ENCODE results near the gene MAT2B. TPM values are rescaled to one million over a fixed set of nuclear protein-coding genes. Genes with fewer than 3 reads are reported as not detected.

MAT2B gene
- total RNA-seq, 4 donors from 2014 or later, result 41.4 to 70.5 (median 54.8) TPM

GRCh38 chr5:163473635-163474243 lies 31.7 kb upstream of the MAT2B start:
- no peak for ATAC-seq
- no peaks in the 10 kb centered on the region for H3K36me3 ChIP-seq
- no peak overlapping the region for H3K4me3 ChIP-seq
- H3K4me1 ChIP-seq, result no peaks in the 10 kb centered on the region
- no peaks in the 10 kb centered on the region for H3K9me3 ChIP-seq
- TF ChIP-seq POLR2AphosphoS5 (IDR thresholded peaks at IDR 0.05), result no peak
- TF ChIP-seq, protein P1, sequence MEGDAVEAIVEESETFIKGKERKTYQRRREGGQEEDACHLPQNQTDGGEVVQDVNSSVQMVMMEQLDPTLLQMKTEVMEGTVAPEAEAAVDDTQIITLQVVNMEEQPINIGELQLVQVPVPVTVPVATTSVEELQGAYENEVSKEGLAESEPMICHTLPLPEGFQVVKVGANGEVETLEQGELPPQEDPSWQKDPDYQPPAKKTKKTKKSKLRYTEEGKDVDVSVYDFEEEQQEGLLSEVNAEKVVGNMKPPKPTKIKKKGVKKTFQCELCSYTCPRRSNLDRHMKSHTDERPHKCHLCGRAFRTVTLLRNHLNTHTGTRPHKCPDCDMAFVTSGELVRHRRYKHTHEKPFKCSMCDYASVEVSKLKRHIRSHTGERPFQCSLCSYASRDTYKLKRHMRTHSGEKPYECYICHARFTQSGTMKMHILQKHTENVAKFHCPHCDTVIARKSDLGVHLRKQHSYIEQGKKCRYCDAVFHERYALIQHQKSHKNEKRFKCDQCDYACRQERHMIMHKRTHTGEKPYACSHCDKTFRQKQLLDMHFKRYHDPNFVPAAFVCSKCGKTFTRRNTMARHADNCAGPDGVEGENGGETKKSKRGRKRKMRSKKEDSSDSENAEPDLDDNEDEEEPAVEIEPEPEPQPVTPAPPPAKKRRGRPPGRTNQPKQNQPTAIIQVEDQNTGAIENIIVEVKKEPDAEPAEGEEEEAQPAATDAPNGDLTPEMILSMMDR (IDR thresholded peaks at IDR 0.05), result peak; percentile 26 to 47 (median 34)
- WGBS, 2 donors (ENCODE audit: low coverage in 1 of 2), result 86 to 87% methylated on average over 3 of the region's 3 CpGs
- H3K27ac ChIP-seq, result no peak overlapping the region
- no peaks in the 10 kb centered on the region for H3K27me3 ChIP-seq

GRCh38 chr5:163475411-163475810 lies 30.0 kb upstream of the MAT2B start:
- no peaks in the 10 kb centered on the region for H3K36me3 ChIP-seq
- TF ChIP-seq EP300 (IDR thresholded peaks at IDR 0.05), result no peak
- no peak for TF ChIP-seq POLR2AphosphoS5 (IDR thresholded peaks at IDR 0.05)
- no peak for TF ChIP-seq POLR2A (IDR thresholded peaks at IDR 0.05)
- TF ChIP-seq, protein P1 (IDR thresholded peaks at IDR 0.05), result no peak
- H3K4me1 ChIP-seq, result no peaks in the 10 kb centered on the region

GRCh38 chr5:163478126-163478981 lies 27.1 kb upstream of the MAT2B start:
- Histone ChIP-seq H3K4me3 (no peak overlapping the region), H3K27me3 (no peaks in the 10 kb centered on the region), H3K4me1 (no peaks in the 10 kb centered on the region), H3K9me3 (no peaks in the 10 kb centered on the region), H3K27ac (no peak overlapping the region), H3K36me3 (no peaks in the 10 kb centered on the region)
- TF ChIP-seq EP300 (IDR thresholded peaks at IDR 0.05), result no peak
- no peak for TF ChIP-seq POLR2AphosphoS5 (IDR thresholded peaks at IDR 0.05)
- no peak for TF ChIP-seq POLR2A (IDR thresholded peaks at IDR 0.05)
- TF ChIP-seq, protein P1 (IDR thresholded peaks at IDR 0.05), result no peak
- ATAC-seq, result no peak
- WGBS, 2 donors (ENCODE audit: low coverage in 1 of 2), result 72 to 88% methylated on average over 2 of the region's 2 CpGs

More at GRCh38 chr5:163475411-163475810, 30.0 kb upstream of the MAT2B start:
- H3K27me3 ChIP-seq, result no peaks in the 10 kb centered on the region
- H3K9me3 ChIP-seq, result no peaks in the 10 kb centered on the region
- no peak overlapping the region for H3K4me3 ChIP-seq
- ATAC-seq, result no peak
- WGBS, 2 donors (ENCODE audit: low coverage in 1 of 2), result 81 to 83% methylated on average over 2 of the region's 2 CpGs
- H3K27ac ChIP-seq, result no peak overlapping the region

DNA sequence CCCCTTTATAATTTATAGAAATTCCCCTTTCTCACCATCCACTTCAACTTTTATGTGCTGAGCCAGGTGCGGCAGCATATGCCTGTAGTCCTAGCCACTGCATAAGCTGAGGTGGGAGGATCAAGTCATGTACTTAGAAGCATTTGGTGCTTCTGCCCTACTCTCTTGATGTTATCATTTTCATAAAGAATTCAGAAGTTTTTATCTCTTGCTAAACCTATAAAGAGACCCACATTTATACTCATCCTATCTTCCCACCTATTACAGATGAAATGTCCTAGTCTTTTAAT lies 26.5 kb upstream of the MAT2B start:
- TF ChIP-seq, protein P1 (IDR thresholded peaks at IDR 0.05), result no peak
- TF ChIP-seq EP300 (IDR thresholded peaks at IDR 0.05) (no peak), POLR2AphosphoS5 (IDR thresholded peaks at IDR 0.05) (no peak), POLR2A (IDR thresholded peaks at IDR 0.05) (no peak)
- Histone ChIP-seq H3K36me3 (no peaks in the 10 kb centered on the region), H3K27me3 (no peaks in the 10 kb centered on the region), H3K4me1 (no peaks in the 10 kb centered on the region), H3K9me3 (no peaks in the 10 kb centered on the region), H3K4me3 (no peak overlapping the region), H3K27ac (no peak overlapping the region)
- WGBS, 2 donors (ENCODE audit: low coverage in 1 of 2), result 100% methylated on average over 1 of the region's 1 CpG
- no peak for ATAC-seq
